WERI-Rb-1 (cell line): ENCODE data around the gene ORMDL3.
A peak's percentile ranks its signal among the peaks of the same experiment; 100 is the strongest.
"Not testable (repeated sequence)": the region's sequence is repeated elsewhere in the genome, so short reads cannot be mapped to it uniquely, and the experiment has no call there.

Experiments
- DNase-seq: peaks from one replicate; pipeline ENCODE4 v3.0.0-alpha.2; 2020
- H3K27ac ChIP-seq: fragments of 250-450 bp; sonication (Bioruptor Pico); 2 replicates; pipeline ENCODE4 v1.5.1; 2020; ENCODE audit warnings: mild to moderate bottlenecking, moderate library complexity
- H3K27me3 ChIP-seq: fragments of 250-450 bp; sonication (Bioruptor Pico); 2 replicates; pipeline ENCODE4 v1.5.1; 2021; ENCODE audit warnings: mild to moderate bottlenecking, low read depth, moderate library complexity; ENCODE audit not compliant: insufficient read depth, severe bottlenecking
- H3K36me3 ChIP-seq: fragments of 250-450 bp; sonication (Bioruptor Pico); 2 replicates; pipeline ENCODE4 v1.5.1; 2020; ENCODE audit warnings: mild to moderate bottlenecking, moderate library complexity
- H3K4me3 ChIP-seq: 2 replicates; pipeline ENCODE4 v1.5.1; 2011; ENCODE audit warnings: low read depth, mild to moderate bottlenecking, control low read depth, low read length
- H3K9me3 ChIP-seq: fragments of 250-450 bp; sonication (Bioruptor Pico); 2 replicates; pipeline ENCODE4 v1.5.1; 2021; ENCODE audit warnings: mild to moderate bottlenecking, moderate library complexity; ENCODE audit not compliant: severe bottlenecking
- CTCF ChIP-seq: IDR thresholded peaks from 2 replicates; pipeline ENCODE4 v1.5.1; 2011; ENCODE audit warnings: low read depth, mild to moderate bottlenecking, control low read depth, inconsistent platforms, low read length

The ORMDL3 gene

GRCh38 chr17:39949028-39949427 is 21.6 kb upstream of the ORMDL3 start:
- H3K36me3 ChIP-seq, result no peaks in the 10 kb centered on the region
- H3K27ac ChIP-seq, result no peak overlapping the region
- no peak overlapping the region for H3K4me3 ChIP-seq
- TF ChIP-seq CTCF, result no peak
- no peaks in the 10 kb centered on the region for H3K27me3 ChIP-seq
- DNase-seq, result no peak
- H3K9me3 ChIP-seq, result peaks cover 3% of the 10 kb centered on the region

DNA sequence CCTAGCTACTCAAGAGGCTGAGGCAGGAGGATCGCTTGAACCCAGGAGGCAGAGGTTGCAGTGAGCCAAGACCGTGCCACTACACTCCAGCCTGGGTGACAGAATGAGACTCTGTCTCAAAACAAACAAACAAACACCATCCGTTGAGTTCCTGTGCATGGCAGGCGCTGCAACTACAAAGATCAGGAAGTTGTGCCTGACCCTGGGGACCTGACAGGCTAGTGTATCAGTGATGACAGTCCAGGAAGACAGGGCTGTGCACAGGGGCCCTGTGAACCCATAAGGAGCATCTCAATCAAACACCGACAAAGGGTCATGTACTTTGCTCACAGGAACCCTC is 21.1 kb upstream of the ORMDL3 start:
- H3K9me3 ChIP-seq, H3K4me3 ChIP-seq, H3K27ac ChIP-seq, H3K36me3 ChIP-seq, DNase-seq, H3K27me3 ChIP-seq: not testable (repeated sequence)

GRCh38 chr17:39946551-39947330 is 19.3 kb upstream of the ORMDL3 start:
- no peak for DNase-seq

DNA sequence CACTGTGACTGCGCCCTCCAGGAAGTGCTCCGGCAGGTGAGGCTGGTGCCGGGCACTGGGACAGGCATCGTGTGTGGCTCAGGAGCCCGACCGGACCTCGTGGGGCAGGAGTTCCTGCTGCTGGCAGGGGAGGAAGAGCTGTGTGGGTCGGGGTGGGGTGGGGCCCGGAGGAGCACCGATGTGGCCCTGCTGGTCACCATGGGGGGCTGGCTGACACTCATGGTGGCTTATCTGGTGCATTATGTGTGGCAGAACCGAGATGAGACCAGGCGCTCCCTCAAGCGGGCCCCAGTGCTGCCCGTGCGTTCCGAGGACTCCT is 17.0 kb upstream of the ORMDL3 start:
- no peaks in the 10 kb centered on the region for H3K36me3 ChIP-seq
- H3K27me3 ChIP-seq, result no peaks in the 10 kb centered on the region
- no peak for DNase-seq
- H3K9me3 ChIP-seq, result no peaks in the 10 kb centered on the region
- no peak for TF ChIP-seq CTCF
- no peak overlapping the region for H3K4me3 ChIP-seq
- no peak overlapping the region for H3K27ac ChIP-seq

More at GRCh38 chr17:39946551-39947330, 19.3 kb upstream of the ORMDL3 start:
- H3K27me3 ChIP-seq, result no peaks in the 10 kb centered on the region
- no peak overlapping the region for H3K27ac ChIP-seq
- H3K4me3 ChIP-seq, result no peak overlapping the region
- no peaks in the 10 kb centered on the region for H3K9me3 ChIP-seq
- no peaks in the 10 kb centered on the region for H3K36me3 ChIP-seq
- no peak for TF ChIP-seq CTCF

GRCh38 chr17:39943702-39944392 is 16.4 kb upstream of the ORMDL3 start:
- Histone ChIP-seq H3K9me3 (no peaks in the 10 kb centered on the region), H3K27ac (no peak overlapping the region), H3K36me3 (no peaks in the 10 kb centered on the region), H3K4me3 (no peak overlapping the region), H3K27me3 (no peaks in the 10 kb centered on the region)
- TF ChIP-seq CTCF, result no peak
- DNase-seq, result no peak

DNA sequence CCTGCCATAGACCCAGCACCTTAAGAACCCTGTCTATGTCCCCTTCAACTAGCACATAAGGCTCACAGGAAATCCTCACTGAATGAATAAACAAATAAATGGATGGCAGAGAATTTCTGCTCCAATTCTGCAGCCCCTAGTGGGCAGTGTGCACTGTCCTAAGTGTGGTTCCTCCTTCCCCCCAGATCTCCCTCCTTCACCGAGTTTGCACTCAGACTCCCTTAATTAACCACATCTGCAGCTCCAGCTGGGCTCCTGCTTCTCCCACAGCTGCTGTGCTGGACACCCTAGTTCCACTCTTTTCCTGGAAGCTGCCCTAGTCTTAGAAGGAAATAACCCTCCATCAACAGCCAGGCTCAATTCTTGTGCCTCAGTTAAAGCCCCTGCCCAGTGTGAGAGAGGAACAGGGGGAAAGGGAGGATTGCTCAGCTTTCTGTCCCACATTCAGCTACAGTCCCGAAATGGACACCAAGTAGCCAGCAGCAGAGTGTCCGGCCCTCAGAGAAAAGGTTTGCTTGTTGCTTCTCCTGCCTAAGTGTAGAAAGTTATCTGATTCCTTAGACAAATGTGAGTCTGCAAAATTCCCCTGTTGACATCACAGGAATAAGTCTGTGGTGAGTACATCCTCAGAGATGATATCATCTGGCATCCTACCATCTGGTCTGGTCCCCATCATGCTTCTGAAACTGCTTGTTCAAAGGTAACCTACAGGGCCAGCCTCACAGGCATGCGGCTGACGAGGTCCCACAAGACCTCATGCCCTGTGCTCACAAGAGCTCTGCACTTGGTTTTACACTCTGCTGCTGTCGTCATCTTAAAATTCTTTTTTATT is 12.4 kb upstream of the ORMDL3 start:
- no peak overlapping the region for H3K4me3 ChIP-seq
- H3K9me3 ChIP-seq, result no peaks in the 10 kb centered on the region
- peak; percentile 38 for DNase-seq
- H3K36me3 ChIP-seq, result no peaks in the 10 kb centered on the region
- H3K27me3 ChIP-seq, result no peaks in the 10 kb centered on the region
- H3K27ac ChIP-seq, result no peak overlapping the region
- TF ChIP-seq CTCF, result peak; percentile 71
